Peyer's patch (tissue), 4 donors: ENCODE data around the gene SUPT4H1.

Experiments used
- POLR2A ChIP-seq, 2 donors: fragments of 450-650 bp; IDR thresholded peaks; one replicate each; pipeline ENCODE4 v1.5.1; 2017; ENCODE audit warnings: antibody characterized with exemption in 2 of 2, mild to moderate bottlenecking in 2 of 2, moderate library complexity in 2 of 2
- TF ChIP-seq, protein P1 (sequence below), 6 experiments: fragments of 450-650 bp in 4 of 6; fragments of 200-600 bp in 2 of 6; sonication (generic) in 1 of 6; IDR thresholded peaks; one replicate each; pipeline ENCODE4 v1.5.1; 2017 to 2019; ENCODE audit warnings: antibody characterized with exemption in 6 of 6, mild to moderate bottlenecking in 3 of 6, moderate library complexity in 1 of 6

DNA sequence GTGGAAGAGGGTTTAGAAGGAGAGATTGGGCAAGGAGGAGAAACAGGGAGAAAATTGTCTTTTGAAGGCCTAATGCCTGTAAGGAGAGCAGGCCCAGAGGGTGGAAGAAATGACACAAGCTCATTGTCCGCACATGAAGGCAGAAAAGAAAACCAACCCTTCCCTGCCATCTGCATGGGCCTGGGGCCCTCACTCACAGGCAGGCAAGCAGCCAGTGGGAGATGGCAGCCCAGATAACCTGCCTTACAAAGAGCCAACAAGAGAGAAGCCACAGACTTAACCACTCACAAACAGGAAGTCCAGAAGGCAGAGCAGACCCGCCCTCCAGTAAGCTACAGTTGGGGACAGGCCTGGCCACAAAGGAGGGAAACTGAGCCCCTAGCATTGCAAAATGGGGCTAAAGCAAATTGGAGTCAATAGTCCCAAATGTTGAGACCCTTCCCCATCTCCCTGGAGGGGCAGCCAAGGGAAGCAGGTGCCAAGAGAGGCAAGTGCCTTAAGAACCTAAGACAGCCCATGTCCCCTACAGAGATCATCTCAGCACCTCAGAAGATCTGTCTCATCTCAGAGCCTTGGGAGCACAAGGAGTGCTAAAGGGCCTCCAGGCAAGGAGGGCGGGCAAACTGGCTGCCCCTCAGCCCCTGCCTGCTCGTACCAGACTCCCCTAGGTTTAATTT lies 16.1 kb downstream of the SUPT4H1 start:
- TF ChIP-seq, protein P1, sequence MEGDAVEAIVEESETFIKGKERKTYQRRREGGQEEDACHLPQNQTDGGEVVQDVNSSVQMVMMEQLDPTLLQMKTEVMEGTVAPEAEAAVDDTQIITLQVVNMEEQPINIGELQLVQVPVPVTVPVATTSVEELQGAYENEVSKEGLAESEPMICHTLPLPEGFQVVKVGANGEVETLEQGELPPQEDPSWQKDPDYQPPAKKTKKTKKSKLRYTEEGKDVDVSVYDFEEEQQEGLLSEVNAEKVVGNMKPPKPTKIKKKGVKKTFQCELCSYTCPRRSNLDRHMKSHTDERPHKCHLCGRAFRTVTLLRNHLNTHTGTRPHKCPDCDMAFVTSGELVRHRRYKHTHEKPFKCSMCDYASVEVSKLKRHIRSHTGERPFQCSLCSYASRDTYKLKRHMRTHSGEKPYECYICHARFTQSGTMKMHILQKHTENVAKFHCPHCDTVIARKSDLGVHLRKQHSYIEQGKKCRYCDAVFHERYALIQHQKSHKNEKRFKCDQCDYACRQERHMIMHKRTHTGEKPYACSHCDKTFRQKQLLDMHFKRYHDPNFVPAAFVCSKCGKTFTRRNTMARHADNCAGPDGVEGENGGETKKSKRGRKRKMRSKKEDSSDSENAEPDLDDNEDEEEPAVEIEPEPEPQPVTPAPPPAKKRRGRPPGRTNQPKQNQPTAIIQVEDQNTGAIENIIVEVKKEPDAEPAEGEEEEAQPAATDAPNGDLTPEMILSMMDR (IDR thresholded peaks at IDR 0.05): no peak
- TF ChIP-seq POLR2A (IDR thresholded peaks at IDR 0.05): peak; percentile 23 to 37
